ENCODE results near the gene LRP1B.

LRP1B gene

GRCh38 chr2:140539242-140539875 lies 1591.5 kb downstream of the LRP1B start:
- TF ChIP-seq POLR2AphosphoS5 (IDR thresholded peaks at IDR 0.05; ENCODE audit: low read depth, low read length) (no peak), TAF1 (IDR thresholded peaks at IDR 0.05; ENCODE audit: borderline replicate concordance, insufficient read depth, low read length) (no peak), REST (IDR thresholded peaks at IDR 0.05; ENCODE audit: insufficient read depth in 1 of 2, low read depth in 2 of 2, low read length in 2 of 2) (no peak), SIN3A (IDR thresholded peaks at IDR 0.05; ENCODE audit: borderline replicate concordance, insufficient read depth, low read length) (no peak), FOXP2 (optimal IDR thresholded peaks at IDR 0.05; ENCODE audit: borderline replicate concordance, extremely low read depth, extremely low read length, insufficient read depth) (no peak)

GRCh38 chr2:140529706-140530105 lies 1601.1 kb downstream of the LRP1B start:
- no peak for TF ChIP-seq POLR2AphosphoS5 (IDR thresholded peaks at IDR 0.05; ENCODE audit: low read depth, low read length)
- no peak for TF ChIP-seq SIN3A (IDR thresholded peaks at IDR 0.05; ENCODE audit: borderline replicate concordance, insufficient read depth, low read length)
- TF ChIP-seq FOXP2 (optimal IDR thresholded peaks at IDR 0.05; ENCODE audit: borderline replicate concordance, extremely low read depth, extremely low read length, insufficient read depth) = no peak
- no peak for TF ChIP-seq REST (IDR thresholded peaks at IDR 0.05; ENCODE audit: insufficient read depth in 1 of 2, low read depth in 2 of 2, low read length in 2 of 2)
- no peak for TF ChIP-seq TAF1 (IDR thresholded peaks at IDR 0.05; ENCODE audit: borderline replicate concordance, insufficient read depth, low read length)

- TF ChIP-seq TAF1 (IDR thresholded peaks at IDR 0.05; ENCODE audit: borderline replicate concordance, insufficient read depth, low read length) = no peak
- no peak for TF ChIP-seq REST (IDR thresholded peaks at IDR 0.05; ENCODE audit: insufficient read depth in 1 of 2, low read depth in 2 of 2, low read length in 2 of 2)
- TF ChIP-seq FOXP2 (optimal IDR thresholded peaks at IDR 0.05; ENCODE audit: borderline replicate concordance, extremely low read depth, extremely low read length, insufficient read depth) = no peak
- TF ChIP-seq POLR2AphosphoS5 (IDR thresholded peaks at IDR 0.05; ENCODE audit: low read depth, low read length) = no peak
- TF ChIP-seq SIN3A (IDR thresholded peaks at IDR 0.05; ENCODE audit: borderline replicate concordance, insufficient read depth, low read length) = no peak
These were observed 1601.8 kb downstream of the LRP1B start for GRCh38 chr2:140528982-140529381.

- TF ChIP-seq FOXP2 (optimal IDR thresholded peaks at IDR 0.05; ENCODE audit: borderline replicate concordance, extremely low read depth, extremely low read length, insufficient read depth) (no peak), POLR2AphosphoS5 (IDR thresholded peaks at IDR 0.05; ENCODE audit: low read depth, low read length) (no peak), SIN3A (IDR thresholded peaks at IDR 0.05; ENCODE audit: borderline replicate concordance, insufficient read depth, low read length) (no peak), TAF1 (IDR thresholded peaks at IDR 0.05; ENCODE audit: borderline replicate concordance, insufficient read depth, low read length) (no peak), REST (IDR thresholded peaks at IDR 0.05; ENCODE audit: insufficient read depth in 1 of 2, low read depth in 2 of 2, low read length in 2 of 2) (no peak)
These were observed 1604.2 kb downstream of the LRP1B start for GRCh38 chr2:140526575-140526974.

All from PFSK-1 (cell line).